Transverse colon (tissue), 4 donors: ENCODE results near the gene CDKL5. TPM values are rescaled to one million over a fixed set of nuclear protein-coding genes. Genes with fewer than 3 reads are reported as not detected.

Experiments used
- DNase-seq: peaks from one replicate; pipeline ENCODE4 v3.0.0-alpha.2; 2019
- H3K27ac ChIP-seq, 4 donors: fragments of 200-600 bp; sonication (generic); 2 replicates each; pipeline ENCODE4 v1.5.1; 2016 to 2018; ENCODE audit warnings: inconsistent platforms in 4 of 4
- H3K27me3 ChIP-seq: fragments of 200-600 bp; sonication (generic); 2 replicates; pipeline ENCODE4 v1.5.1; 2017; ENCODE audit warnings: inconsistent platforms
- H3K36me3 ChIP-seq, 4 donors: fragments of 200-600 bp; sonication (generic); 2 replicates each; pipeline ENCODE4 v1.5.1; 2017 to 2019; ENCODE audit warnings: inconsistent platforms in 4 of 4
- H3K4me1 ChIP-seq, 4 donors: fragments of 200-600 bp; sonication (generic); 2 replicates each; pipeline ENCODE4 v1.5.1; 2017 to 2020; ENCODE audit warnings: inconsistent platforms in 4 of 4
- H3K4me3 ChIP-seq, 4 donors: fragments of 200-600 bp; sonication (generic); 1 replicate in 1 of 4; 2 replicates in 3 of 4; pipeline versions ENCODE4 v1.5.1 to v1.6.1; 2017 to 2019; ENCODE audit warnings: inconsistent platforms in 4 of 4
- H3K9me3 ChIP-seq, 2 donors: fragments of 200-600 bp; sonication (generic); 2 replicates each; pipeline ENCODE4 v1.5.1; 2017 to 2019; ENCODE audit warnings: inconsistent platforms in 2 of 2
- CTCF ChIP-seq, 5 experiments: fragments of 200-600 bp in 3 of 5; fragments of 450-650 bp in 2 of 5; sonication (generic) in 3 of 5; IDR thresholded peaks; 1 replicate in 2 of 5; 2 replicates in 3 of 5; pipeline ENCODE4 v1.5.1; 2016 to 2017; ENCODE audit warnings: antibody characterized with exemption in 5 of 5, inconsistent platforms in 3 of 5, mild to moderate bottlenecking in 2 of 5, moderate library complexity in 1 of 5
- EP300 ChIP-seq: sonication (generic); formaldehyde crosslinking; IDR thresholded peaks from one replicate; pipeline ENCODE4 v1.6.1; 2017; ENCODE audit warnings: antibody characterized with exemption, low read depth
- POLR2A ChIP-seq: fragments of 450-650 bp; IDR thresholded peaks from one replicate; pipeline ENCODE4 v1.6.1; 2016; ENCODE audit warnings: antibody characterized with exemption, mild to moderate bottlenecking, moderate library complexity
- POLR2AphosphoS5 ChIP-seq, 3 donors: sonication (generic); formaldehyde crosslinking; IDR thresholded peaks; one replicate each; pipeline ENCODE4 v1.6.1; 2016; ENCODE audit warnings: antibody characterized with exemption in 3 of 3
- WGBS, 2 donors: methylation state at CpG; one replicate each; pipeline ENCODE4 v1.1.5; 2018; ENCODE audit warnings: low coverage in 1 of 2; 5-methylcytosine and 5-hydroxymethylcytosine counted together
- in situ Hi-C, 4 donors: fragments of 200-750 bp; cut with MboI; loops; one replicate each; pipeline versions ENCODE4 v1.15.0 to v1.15.1; 2017; ENCODE audit warnings: low sequenced_read_pairs in 3 of 4, low pct_ligation_motif_present in 1 of 4, low pct_unique_long_range_greater_than_20kb in 1 of 4
- intact Hi-C: fragments of 100-400 bp; cut with DNase I; formaldehyde crosslinking; loops from one replicate; pipeline ENCODE4 v1.15.1; 2023; ENCODE audit warnings: low total_unique reads
- total RNA-seq, 4 donors: library from RNA; depleted of rRNA; stranded (reverse); fragments of >200 nt; gene quantifications; one replicate each; pipeline ENCODE4 v1.1.0, GENCODE V29; 2016

CDKL5 gene
- total RNA-seq, 4 donors from 2014 or later, result 0.75 to 4.8 (median 3.5) TPM

- intact Hi-C loops (no loop called here), in situ Hi-C loops (no loop called here)
- Histone ChIP-seq H3K9me3 (no peaks in the 10 kb centered on the region), H3K36me3 (no peaks in the 10 kb centered on the region), H3K4me3 (no peak overlapping the region), H3K27ac (no peak overlapping the region), H3K27me3 (no peaks in the 10 kb centered on the region), H3K4me1 (no peaks in the 10 kb centered on the region)
- TF ChIP-seq EP300 (no peak), CTCF (IDR thresholded peaks at IDR 0.05) (no peak), POLR2A (no peak), POLR2AphosphoS5 (IDR thresholded peaks at IDR 0.05) (no peak)
- no peak for DNase-seq
- WGBS, 2 donors, result 80% methylated on average over 1 of the region's 1 CpG; no CpG with 5 or more reads in 1 of the 2 donors
These were observed 10.6 kb downstream of the CDKL5 start for GRCh38 chrX:18436017-18436416.

- intact Hi-C loops (no loop called here), in situ Hi-C loops (no loop called here)
- no peak for DNase-seq
- Histone ChIP-seq H3K36me3 (no peaks in the 10 kb centered on the region), H3K9me3 (no peaks in the 10 kb centered on the region), H3K4me3 (no peak overlapping the region), H3K27ac (no peak overlapping the region), H3K4me1 (no peaks in the 10 kb centered on the region), H3K27me3 (no peaks in the 10 kb centered on the region)
- TF ChIP-seq CTCF (IDR thresholded peaks at IDR 0.05) (no peak), POLR2A (no peak), POLR2AphosphoS5 (IDR thresholded peaks at IDR 0.05) (no peak), EP300 (no peak)
- WGBS, 2 donors, result 84 to 100% methylated on average over 1 to 4 of the region's 4 CpGs
These were observed 15.4 kb downstream of the CDKL5 start for GRCh38 chrX:18440835-18441234.

- Histone ChIP-seq H3K4me3 (no peak overlapping the region), H3K4me1 (no peaks in the 10 kb centered on the region), H3K36me3 (no peaks in the 10 kb centered on the region), H3K9me3 (no peaks in the 10 kb centered on the region), H3K27me3 (no peaks in the 10 kb centered on the region), H3K27ac (no peak overlapping the region)
- intact Hi-C loops (no loop called here), in situ Hi-C loops (no loop called here)
- TF ChIP-seq EP300, result no peak
- TF ChIP-seq CTCF (IDR thresholded peaks at IDR 0.05), result no peak
- TF ChIP-seq POLR2AphosphoS5 (IDR thresholded peaks at IDR 0.05), result no peak
- TF ChIP-seq POLR2A, result no peak
- DNase-seq, result no peak
- 70 to 100% methylated on average over 2 to 3 of the region's 3 CpGs for WGBS, 2 donors
These were observed 16.5 kb downstream of the CDKL5 start for GRCh38 chrX:18441780-18442367.

- TF ChIP-seq POLR2A (no peak), CTCF (IDR thresholded peaks at IDR 0.05) (no peak), POLR2AphosphoS5 (IDR thresholded peaks at IDR 0.05) (no peak), EP300 (no peak)
- in situ Hi-C loops (no loop called here), intact Hi-C loops (loop anchor here (5.0 kb wide), 1 partner anchor 1531 kb away; no protein-coding TSS in a partner anchor)
- no peaks in the 10 kb centered on the region for H3K27me3 ChIP-seq
- 92% methylated on average over 3 of the region's 3 CpGs; no CpG with 5 or more reads in 1 of the 2 donors for WGBS, 2 donors
- H3K27ac ChIP-seq, result no peak overlapping the region
- no peaks in the 10 kb centered on the region for H3K9me3 ChIP-seq
- H3K4me1 ChIP-seq, result no peaks in the 10 kb centered on the region
- no peak overlapping the region for H3K4me3 ChIP-seq
- no peak for DNase-seq
- H3K36me3 ChIP-seq, result no peaks in the 10 kb centered on the region
These were observed 23.0 kb downstream of the CDKL5 start for GRCh38 chrX:18448416-18448815.
